Fibroblast of gingiva (primary cell): ENCODE results near the gene BMPR1A.
"Not testable (repeated sequence)": the region's sequence is repeated elsewhere in the genome, so short reads cannot be mapped to it uniquely, and the experiment has no call there.

Source experiments
- DNase-seq: peaks from one replicate; pipeline ENCODE4 v3.0.0-alpha.2; 2011; ENCODE audit warnings: low read depth

The BMPR1A gene

GRCh38 chr10:86730227-86730626 is 26.2 kb upstream of the BMPR1A start:
- no peak for DNase-seq

GRCh38 chr10:86732771-86733170 is 23.6 kb upstream of the BMPR1A start:
- DNase-seq = no peak

GRCh38 chr10:86733260-86733671 is 23.2 kb upstream of the BMPR1A start:
- peak; percentile 33 for DNase-seq

- no peak for DNase-seq
Observed at GRCh38 chr10:86734207-86734988, 22.0 kb upstream of the BMPR1A start.

GRCh38 chr10:86735278-86735677 is 21.1 kb upstream of the BMPR1A start:
- not testable (repeated sequence) for DNase-seq

GRCh38 chr10:86742230-86742629 is 14.2 kb upstream of the BMPR1A start:
- DNase-seq = no peak

GRCh38 chr10:86744067-86744725 is 12.2 kb upstream of the BMPR1A start:
- DNase-seq = peak; percentile 41

GRCh38 chr10:86747796-86748581 is 8.4 kb upstream of the BMPR1A start:
- DNase-seq = peak; percentile 45

- DNase-seq = no peak
Observed at GRCh38 chr10:86749854-86750253, 6.6 kb upstream of the BMPR1A start.

- DNase-seq = no peak
Observed at GRCh38 chr10:86751477-86751876, 4.9 kb upstream of the BMPR1A start.

- no peak for DNase-seq
Observed at GRCh38 chr10:86752311-86752710, 4.1 kb upstream of the BMPR1A start.

GRCh38 chr10:86753051-86753450 is 3.4 kb upstream of the BMPR1A start:
- DNase-seq = no peak

- DNase-seq = no peak
Observed at GRCh38 chr10:86753638-86754434, 2.6 kb upstream of the BMPR1A start.

- DNase-seq = no peak
Observed at GRCh38 chr10:86755454-86755739, 1.0 kb upstream of the BMPR1A start.

- DNase-seq = peak; percentile 78
Observed at GRCh38 chr10:86755740-86756510, 494 bp upstream of the BMPR1A start.

- DNase-seq = peak; percentile 47
Observed at GRCh38 chr10:86757113-86757972, 924 bp downstream of the BMPR1A start.

GRCh38 chr10:86758189-86759072 is 2.0 kb downstream of the BMPR1A start:
- no peak for DNase-seq

- DNase-seq = peak; percentile 46
Observed at GRCh38 chr10:86759073-86759672, 2.8 kb downstream of the BMPR1A start.

- DNase-seq = no peak
Observed at GRCh38 chr10:86763404-86763803, 7.0 kb downstream of the BMPR1A start.
